Measurements from ENCODE around the gene GPR179. TPM values are rescaled to one million over a fixed set of nuclear protein-coding genes. Genes with fewer than 3 reads are reported as not detected.

Gene GPR179
- polyA plus RNA-seq, 2 of the 4 experiments (the other 2 are of a cell fraction), result 0.04 to 0.08 TPM

- FAIRE-seq (no peak), ATAC-seq (no peak), DNase-seq (ENCODE audit: low read depth in 1 of 2, low spot score in 1 of 2) (no peak)
- no peaks in the 10 kb centered on the region for H3K9me3 ChIP-seq
- WGBS (ENCODE audit: missing lambda C conversion rate), result 92% methylated on average over 9 of the region's 9 CpGs
- peaks cover 15% of the 10 kb centered on the region for H3K4me1 ChIP-seq
- no peak for TF ChIP-seq KDM1A (IDR thresholded peaks at IDR 0.05; ENCODE audit: low read depth)
- TF ChIP-seq POLR2A (IDR thresholded peaks at IDR 0.05; ENCODE audit: low read length), result no peak
- no peak for TF ChIP-seq EHF (CRISPR knock-in tag; IDR thresholded peaks at IDR 0.05)
- no peak for TF ChIP-seq NR3C1 (IDR thresholded peaks at IDR 0.05)
- no peak for TF ChIP-seq TFCP2L1 (CRISPR knock-in tag; IDR thresholded peaks at IDR 0.05)
- no peak for TF ChIP-seq RNF2 (IDR thresholded peaks at IDR 0.05; ENCODE audit: borderline replicate concordance, low read depth)
- POLR2A ChIA-PET, result no interaction called here
- H3K4me2 ChIP-seq, result no peak overlapping the region
- CTCF ChIA-PET, result interaction anchor here (0.6 to 14.5 kb wide), 14 partner anchors 9 to 376 kb away, joined by 3 to 189 read pairs (median 4); partner anchors contain the start of genes GPR179 and SOCS7
- no peak overlapping the region for H3K4me3 ChIP-seq
- H3K27ac ChIP-seq, result no peak overlapping the region
Observed at GRCh38 chr17:38358586-38359513, 15.1 kb upstream of the GPR179 start.

- FAIRE-seq, result no peak
- ChIA-PET POLR2A (no interaction called here), CTCF (interaction anchor here (14.1 to 14.5 kb wide), 2 partner anchors 7 kb away, joined by 189 read pairs; partner anchors contain the start of genes GPR179 and SOCS7)
- no peak for DNase-seq (ENCODE audit: low read depth in 1 of 2, low spot score in 1 of 2)
- no peak overlapping the region for H3K4me3 ChIP-seq
- no peaks in the 10 kb centered on the region for H3K9me3 ChIP-seq
- ATAC-seq, result no peak
- 80% methylated on average over 2 of the region's 2 CpGs for WGBS (ENCODE audit: missing lambda C conversion rate)
- H3K4me2 ChIP-seq, result no peak overlapping the region
- H3K4me1 ChIP-seq, result peaks cover 24% of the 10 kb centered on the region
- TF ChIP-seq REST (IDR thresholded peaks at IDR 0.05) (no peak), PHF8 (IDR thresholded peaks at IDR 0.05; ENCODE audit: borderline replicate concordance, low read depth) (no peak), E2F6 (IDR thresholded peaks at IDR 0.05; ENCODE audit: borderline replicate concordance, low read depth) (no peak), FOXS1 (CRISPR knock-in tag; IDR thresholded peaks at IDR 0.05) (no peak), POLR2AphosphoS2 (conservative IDR thresholded peaks at IDR 0.05; ENCODE audit: low read length) (no peak), POLR2A (IDR thresholded peaks at IDR 0.05; ENCODE audit: low read length) (no peak), TP53 (CRISPR knock-in tag; IDR thresholded peaks at IDR 0.05) (no peak), MAFK (IDR thresholded peaks at IDR 0.05; ENCODE audit: partially characterized antibody) (no peak), FOSB (CRISPR knock-in tag; IDR thresholded peaks at IDR 0.05) (no peak), RAD21 (conservative IDR thresholded peaks at IDR 0.05 in 1 of 2, IDR thresholded peaks at IDR 0.05 in 1 of 2) (no peak), HOXB5 (CRISPR knock-in tag; IDR thresholded peaks at IDR 0.05) (no peak), ZFP36 (IDR thresholded peaks at IDR 0.05; ENCODE audit: borderline replicate concordance, partially characterized antibody) (no peak)
- TF ChIP-seq, protein P1, sequence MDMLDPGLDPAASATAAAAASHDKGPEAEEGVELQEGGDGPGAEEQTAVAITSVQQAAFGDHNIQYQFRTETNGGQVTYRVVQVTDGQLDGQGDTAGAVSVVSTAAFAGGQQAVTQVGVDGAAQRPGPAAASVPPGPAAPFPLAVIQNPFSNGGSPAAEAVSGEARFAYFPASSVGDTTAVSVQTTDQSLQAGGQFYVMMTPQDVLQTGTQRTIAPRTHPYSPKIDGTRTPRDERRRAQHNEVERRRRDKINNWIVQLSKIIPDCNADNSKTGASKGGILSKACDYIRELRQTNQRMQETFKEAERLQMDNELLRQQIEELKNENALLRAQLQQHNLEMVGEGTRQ (IDR thresholded peaks at IDR 0.05), result no peak
- TF ChIP-seq, protein P2, sequence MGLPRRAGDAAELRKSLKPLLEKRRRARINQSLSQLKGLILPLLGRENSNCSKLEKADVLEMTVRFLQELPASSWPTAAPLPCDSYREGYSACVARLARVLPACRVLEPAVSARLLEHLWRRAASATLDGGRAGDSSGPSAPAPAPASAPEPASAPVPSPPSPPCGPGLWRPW (IDR thresholded peaks at IDR 0.05), result no peak
- no peak overlapping the region for H3K27ac ChIP-seq
Observed at GRCh38 chr17:38357486-38358123, 13.8 kb upstream of the GPR179 start.
